Measurements from ENCODE around the gene OSGEPL1. TPM values are rescaled to one million over a fixed set of nuclear protein-coding genes. Genes with fewer than 3 reads are reported as not detected.
"Not testable (repeated sequence)": the region's sequence is repeated elsewhere in the genome, so short reads cannot be mapped to it uniquely, and the experiment has no call there.

The OSGEPL1 gene
- total RNA-seq, 1 experiment from 2014 or later = 25.5 TPM

- DNase-seq (ENCODE audit: low read depth); in situ Hi-C loops (cut with HindIII; ENCODE audit: low pct_unique_long_range_greater_than_20kb, low sequenced_read_pairs): not testable (repeated sequence)
These were observed 2.4 kb downstream of the OSGEPL1 start for GRCh38 chr2:189760154-189760553.

GRCh38 chr2:189756311-189756952 is 6.2 kb downstream of the OSGEPL1 start:
- no peak for DNase-seq (ENCODE audit: low read depth)
- in situ Hi-C loops (cut with HindIII; ENCODE audit: low pct_unique_long_range_greater_than_20kb, low sequenced_read_pairs) = no loop called here

GRCh38 chr2:189751080-189751658 is 11.4 kb downstream of the OSGEPL1 start:
- peak; percentile 8 for DNase-seq (ENCODE audit: low read depth)
- in situ Hi-C loops (cut with HindIII; ENCODE audit: low pct_unique_long_range_greater_than_20kb, low sequenced_read_pairs) = no loop called here

- DNase-seq (ENCODE audit: low read depth) = no peak
- in situ Hi-C loops (cut with HindIII; ENCODE audit: low pct_unique_long_range_greater_than_20kb, low sequenced_read_pairs) = no loop called here
These were observed 33.2 kb downstream of the OSGEPL1 start for GRCh38 chr2:189729430-189729829.

- in situ Hi-C loops (cut with HindIII; ENCODE audit: low pct_unique_long_range_greater_than_20kb, low sequenced_read_pairs) = no loop called here
- no peak for DNase-seq (ENCODE audit: low read depth)
These were observed 35.7 kb downstream of the OSGEPL1 start for GRCh38 chr2:189726849-189727248.

- in situ Hi-C loops (cut with HindIII; ENCODE audit: low pct_unique_long_range_greater_than_20kb, low sequenced_read_pairs) = no loop called here
- peak; percentile 12 for DNase-seq (ENCODE audit: low read depth)
These were observed 36.3 kb downstream of the OSGEPL1 start for GRCh38 chr2:189726271-189726670.

GRCh38 chr2:189723192-189723591 is 39.4 kb downstream of the OSGEPL1 start:
- no peak for DNase-seq (ENCODE audit: low read depth)
- in situ Hi-C loops (cut with HindIII; ENCODE audit: low pct_unique_long_range_greater_than_20kb, low sequenced_read_pairs) = no loop called here

- DNase-seq (ENCODE audit: low read depth) = no peak
- in situ Hi-C loops (cut with HindIII; ENCODE audit: low pct_unique_long_range_greater_than_20kb, low sequenced_read_pairs) = no loop called here
These were observed 43.0 kb downstream of the OSGEPL1 start for GRCh38 chr2:189719571-189719970.

GRCh38 chr2:189717593-189717992 is 45.0 kb downstream of the OSGEPL1 start:
- in situ Hi-C loops (cut with HindIII; ENCODE audit: low pct_unique_long_range_greater_than_20kb, low sequenced_read_pairs); DNase-seq (ENCODE audit: low read depth): not testable (repeated sequence)

GRCh38 chr2:189709501-189710221 is 52.9 kb downstream of the OSGEPL1 start:
- no peak for DNase-seq (ENCODE audit: low read depth)
- in situ Hi-C loops (cut with HindIII; ENCODE audit: low pct_unique_long_range_greater_than_20kb, low sequenced_read_pairs) = no loop called here

GRCh38 chr2:189702071-189702470 is 60.5 kb downstream of the OSGEPL1 start:
- in situ Hi-C loops (cut with HindIII; ENCODE audit: low pct_unique_long_range_greater_than_20kb, low sequenced_read_pairs) = no loop called here
- DNase-seq (ENCODE audit: low read depth) = no peak

GRCh38 chr2:189700681-189701080 is 61.9 kb downstream of the OSGEPL1 start:
- DNase-seq (ENCODE audit: low read depth) = no peak
- in situ Hi-C loops (cut with HindIII; ENCODE audit: low pct_unique_long_range_greater_than_20kb, low sequenced_read_pairs) = no loop called here

GRCh38 chr2:189698020-189698887 is 64.3 kb downstream of the OSGEPL1 start:
- in situ Hi-C loops (cut with HindIII; ENCODE audit: low pct_unique_long_range_greater_than_20kb, low sequenced_read_pairs) = no loop called here
- DNase-seq (ENCODE audit: low read depth) = peak; percentile 36

Other genes starting within 250 kb of the OSGEPL1 start
- gene SLC40A1, start 182.0 kb downstream of the OSGEPL1 start, total RNA-seq (2014; rRNA removed; shearing (Covaris generic); ENCODE audit: low replicate concordance) = 7.4 and 7.9 TPM in 2 replicates
- gene ASNSD1, start 101.3 kb downstream of the OSGEPL1 start, total RNA-seq (2014; rRNA removed; shearing (Covaris generic); ENCODE audit: low replicate concordance) = 33.2 and 39.5 TPM in 2 replicates
- 2.7 and 4.1 TPM in 2 replicates for gene ANKAR, start 88.1 kb downstream of the OSGEPL1 start, total RNA-seq (2014; rRNA removed; shearing (Covaris generic); ENCODE audit: low replicate concordance)
- gene ORMDL1, start 21.5 kb upstream of the OSGEPL1 start, total RNA-seq (2014; rRNA removed; shearing (Covaris generic); ENCODE audit: low replicate concordance) = 33.8 and 39.8 TPM in 2 replicates
- 11.1 and 19.2 TPM in 2 replicates for gene PMS1, start 21.7 kb upstream of the OSGEPL1 start, total RNA-seq (2014; rRNA removed; shearing (Covaris generic); ENCODE audit: low replicate concordance)

Data from Caki2 (cell line).